HEK293 (cell line): ENCODE results near the gene ADAM23.

Experiments
- CTCF ChIA-PET: fragments of 350-600 bp; formaldehyde crosslinking; extraction: SDS; loops from one replicate; lab custom pipeline; 2021; ENCODE audit warnings: antibody characterized with exemption; lab: Yijun Ruan, JAX
- POLR2A ChIA-PET: fragments of 300-600 bp; formaldehyde crosslinking; extraction: SDS; loops from one replicate; lab custom pipeline; 2020; ENCODE audit warnings: antibody characterized with exemption, inconsistent platforms; lab: Yijun Ruan, JAX
- H3K27ac ChIP-seq: fragments of 200-500 bp; sonication (Bioruptor generic); 2 replicates; pipeline ENCODE4 v1.5.1; 2014; ENCODE audit warnings: low read depth, low read length, control low read depth, inconsistent platforms; ENCODE audit errors: extremely low read depth
- H3K36me3 ChIP-seq, 2 experiments: fragments of 200-500 bp in 1 of 2; sonication (Bioruptor generic) in 1 of 2; 1 replicate in 1 of 2; 2 replicates in 1 of 2; pipeline ENCODE4 v1.5.1; 2014 to 2017; ENCODE audit warnings: inconsistent platforms in 2 of 2, low read length in 2 of 2; ENCODE audit not compliant: control insufficient read depth in 2 of 2, insufficient read depth in 1 of 2
- H3K4me1 ChIP-seq: fragments of 200-500 bp; sonication (Bioruptor generic); 2 replicates; pipeline ENCODE4 v1.5.1; 2014; ENCODE audit warnings: mild to moderate bottlenecking, low read length, inconsistent platforms; ENCODE audit not compliant: control insufficient read depth, insufficient read depth
- H3K4me3 ChIP-seq: 2 replicates; pipeline ENCODE4 v1.5.1; 2011; ENCODE audit warnings: low read depth, mild to moderate bottlenecking, control low read depth, low read length, moderate library complexity
- H3K9me3 ChIP-seq: fragments of 200-500 bp; sonication (Bioruptor generic); 2 replicates; pipeline ENCODE4 v1.5.1; 2014; ENCODE audit warnings: low read depth, low read length, inconsistent platforms; ENCODE audit not compliant: control insufficient read depth, insufficient read depth
- HOXA7 ChIP-seq: sonication (generic); formaldehyde crosslinking; IDR thresholded peaks from 2 replicates; pipeline ENCODE4 v1.8.1; 2022; ENCODE audit warnings: missing genetic modification reagents, borderline replicate concordance
- KLF9 ChIP-seq: fragments of 450-650 bp; formaldehyde crosslinking; IDR thresholded peaks from 2 replicates; pipeline ENCODE4 v1.5.1; 2016; ENCODE audit warnings: missing biosample characterization, missing genetic modification characterization, low read depth
- MEIS1 ChIP-seq: sonication (generic); formaldehyde crosslinking; IDR thresholded peaks from 2 replicates; pipeline ENCODE4 v1.8.1; 2022; ENCODE audit warnings: missing genetic modification reagents, mild to moderate bottlenecking, borderline replicate concordance
- OSR2 ChIP-seq: fragments of 450-650 bp; formaldehyde crosslinking; IDR thresholded peaks from 2 replicates; pipeline ENCODE4 v1.5.1; 2016; ENCODE audit warnings: missing biosample characterization, missing genetic modification characterization
- ZBTB10 ChIP-seq: fragments of 450-650 bp; formaldehyde crosslinking; IDR thresholded peaks from 2 replicates; pipeline ENCODE4 v1.5.1; 2016; ENCODE audit warnings: missing biosample characterization, missing genetic modification characterization
- ZNF2 ChIP-seq: fragments of 450-650 bp; formaldehyde crosslinking; IDR thresholded peaks from 2 replicates; pipeline ENCODE4 v1.5.1; 2016; ENCODE audit warnings: missing biosample characterization, missing genetic modification characterization
- ZNF248 ChIP-seq: fragments of 450-650 bp; formaldehyde crosslinking; IDR thresholded peaks from 2 replicates; pipeline ENCODE4 v1.5.1; 2017; ENCODE audit warnings: missing biosample characterization, missing genetic modification characterization
- ZNF292 ChIP-seq: fragments of 450-650 bp; formaldehyde crosslinking; IDR thresholded peaks from 2 replicates; pipeline ENCODE4 v1.5.1; 2016; ENCODE audit warnings: low read depth, missing biosample characterization, missing genetic modification characterization, borderline replicate concordance
- ZNF311 ChIP-seq: fragments of 450-650 bp; formaldehyde crosslinking; IDR thresholded peaks from 2 replicates; pipeline ENCODE4 v1.5.1; 2017; ENCODE audit warnings: missing biosample characterization, missing genetic modification characterization, borderline replicate concordance
- ZNF350 ChIP-seq: fragments of 450-650 bp; formaldehyde crosslinking; IDR thresholded peaks from 2 replicates; pipeline ENCODE4 v1.5.0; 2017; ENCODE audit warnings: missing biosample characterization, mild to moderate bottlenecking, missing genetic modification characterization
- ZNF354C ChIP-seq: fragments of 450-650 bp; formaldehyde crosslinking; IDR thresholded peaks from 2 replicates; pipeline ENCODE4 v1.5.1; 2016; ENCODE audit warnings: missing biosample characterization, missing genetic modification characterization, low read depth, borderline replicate concordance
- ZNF391 ChIP-seq: fragments of 450-650 bp; formaldehyde crosslinking; IDR thresholded peaks from 2 replicates; pipeline ENCODE4 v1.5.1; 2016; ENCODE audit warnings: low read depth, missing biosample characterization, missing genetic modification characterization, borderline replicate concordance
- ZNF416 ChIP-seq: fragments of 450-650 bp; formaldehyde crosslinking; IDR thresholded peaks from 2 replicates; pipeline ENCODE4 v1.5.1; 2016; ENCODE audit warnings: missing biosample characterization, missing genetic modification characterization
- ZNF473 ChIP-seq: fragments of 450-650 bp; formaldehyde crosslinking; IDR thresholded peaks from 2 replicates; pipeline ENCODE4 v1.5.1; 2017; ENCODE audit warnings: missing biosample characterization, missing genetic modification characterization
- ZNF510 ChIP-seq: fragments of 450-650 bp; formaldehyde crosslinking; IDR thresholded peaks from 2 replicates; pipeline ENCODE4 v1.5.1; 2018; ENCODE audit warnings: mild to moderate bottlenecking, missing genetic modification characterization, missing biosample characterization; ENCODE audit not compliant: insufficient replicate concordance
- ZNF600 ChIP-seq: fragments of 450-650 bp; formaldehyde crosslinking; IDR thresholded peaks from 2 replicates; pipeline ENCODE4 v1.5.1; 2016; ENCODE audit warnings: missing biosample characterization, missing genetic modification characterization
- ZNF664 ChIP-seq: fragments of 450-650 bp; formaldehyde crosslinking; IDR thresholded peaks from 2 replicates; pipeline ENCODE4 v1.5.1; 2016; ENCODE audit warnings: missing biosample characterization, missing genetic modification characterization
- ZNF701 ChIP-seq: fragments of 450-650 bp; formaldehyde crosslinking; IDR thresholded peaks from 2 replicates; pipeline ENCODE4 v1.5.1; 2016; ENCODE audit warnings: missing biosample characterization, missing genetic modification characterization
- ZNF830 ChIP-seq: fragments of 450-650 bp; IDR thresholded peaks from 2 replicates; pipeline ENCODE4 v1.5.0; 2018; ENCODE audit warnings: missing biosample characterization, missing genetic modification characterization, low read depth, mild to moderate bottlenecking, moderate library complexity
- TF ChIP-seq, protein P1 (sequence below): fragments of 450-650 bp; formaldehyde crosslinking; IDR thresholded peaks from 2 replicates; pipeline ENCODE4 v1.5.1; 2017; ENCODE audit warnings: missing biosample characterization, missing genetic modification characterization

The ADAM23 gene

DNA sequence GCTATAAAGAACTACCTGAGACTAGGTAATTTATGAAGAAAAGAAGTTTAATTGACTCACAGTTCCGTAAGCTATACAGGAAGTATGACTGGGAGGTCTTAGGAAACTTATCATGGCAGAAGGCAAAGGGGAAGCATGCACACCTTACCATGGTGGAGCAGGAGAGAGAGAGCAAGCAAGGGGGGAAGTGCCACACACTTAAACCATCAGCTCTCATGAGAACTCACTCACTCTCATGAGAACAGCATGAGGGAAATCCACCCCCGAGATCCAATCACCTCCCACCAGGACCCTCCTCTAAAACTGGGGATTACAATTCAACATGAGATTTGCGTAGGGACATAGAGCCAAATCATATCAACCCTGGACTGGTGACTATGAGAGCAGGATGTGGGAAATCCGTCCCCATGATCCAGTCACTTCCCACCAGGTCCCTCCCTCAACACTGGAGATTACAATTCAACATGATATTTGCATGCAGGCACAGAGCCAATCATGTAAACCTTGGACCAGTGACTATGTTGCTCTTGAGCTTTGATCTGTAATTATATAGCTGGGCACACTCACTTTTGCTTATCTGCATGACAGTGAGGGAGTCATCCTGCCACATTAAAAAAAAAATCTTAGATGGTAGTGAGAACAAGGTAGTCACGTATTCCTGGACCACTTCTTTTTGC lies 12.9 kb downstream of the ADAM23 start:
- no peaks in the 10 kb centered on the region for H3K4me1 ChIP-seq
- no peak overlapping the region for H3K27ac ChIP-seq
- POLR2A ChIA-PET = no interaction called here
- H3K36me3 ChIP-seq = no peaks in the 10 kb centered on the region
- TF ChIP-seq ZNF701 (tag by site-specific recombination) (peak; percentile 93), HOXA7 (no peak)
- TF ChIP-seq, all 188 proteins: peak for 1
- CTCF ChIA-PET = interaction anchor here (0.7 kb wide), 1 partner anchor 17 kb away, joined by 3 read pairs; no protein-coding TSS in a partner anchor
- Histone ChIP-seq H3K9me3 (no peaks in the 10 kb centered on the region), H3K4me3 (no peak overlapping the region)

DNA sequence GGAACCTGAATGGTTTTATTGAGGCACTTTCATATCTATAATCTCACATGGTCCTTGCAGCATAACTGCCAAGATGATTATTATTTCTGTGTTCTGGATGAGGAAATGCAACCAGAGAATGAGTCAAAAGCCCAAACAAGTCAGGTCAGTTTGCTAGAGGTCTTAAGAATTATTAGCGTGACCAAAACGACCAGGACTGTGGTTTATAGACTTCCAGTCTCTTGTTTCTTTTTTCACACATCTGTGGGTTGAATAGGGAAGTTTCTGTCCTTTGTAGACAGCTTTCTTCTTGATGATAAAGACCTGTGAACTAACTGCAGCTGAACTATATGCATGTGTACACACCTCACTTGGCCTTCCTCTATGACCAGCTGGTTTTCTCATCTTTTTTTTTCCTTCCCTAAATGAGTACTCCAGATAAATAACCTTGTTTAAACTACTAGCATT lies 13.9 kb downstream of the ADAM23 start:
- Histone ChIP-seq H3K9me3 (no peaks in the 10 kb centered on the region), H3K4me1 (no peaks in the 10 kb centered on the region), H3K27ac (no peak overlapping the region), H3K4me3 (no peak overlapping the region), H3K36me3 (no peaks in the 10 kb centered on the region)
- no peak for TF ChIP-seq ZNF473 (tag by site-specific recombination)
- TF ChIP-seq ZBTB10 = no peak
- TF ChIP-seq ZNF311 (tag by site-specific recombination) = no peak
- no peak for TF ChIP-seq MEIS1 (CRISPR knock-in tag)
- TF ChIP-seq ZNF830 = no peak
- no peak for TF ChIP-seq ZNF664
- TF ChIP-seq ZNF2 = no peak
- no peak for TF ChIP-seq ZNF350
- TF ChIP-seq ZNF416 (tag by site-specific recombination) = no peak
- no peak for TF ChIP-seq ZNF600
- no peak for TF ChIP-seq OSR2 (tag by site-specific recombination)
- no peak for TF ChIP-seq ZNF292
- TF ChIP-seq ZNF354C = no peak
- no peak for TF ChIP-seq KLF9 (tag by site-specific recombination)
- TF ChIP-seq, protein P1, sequence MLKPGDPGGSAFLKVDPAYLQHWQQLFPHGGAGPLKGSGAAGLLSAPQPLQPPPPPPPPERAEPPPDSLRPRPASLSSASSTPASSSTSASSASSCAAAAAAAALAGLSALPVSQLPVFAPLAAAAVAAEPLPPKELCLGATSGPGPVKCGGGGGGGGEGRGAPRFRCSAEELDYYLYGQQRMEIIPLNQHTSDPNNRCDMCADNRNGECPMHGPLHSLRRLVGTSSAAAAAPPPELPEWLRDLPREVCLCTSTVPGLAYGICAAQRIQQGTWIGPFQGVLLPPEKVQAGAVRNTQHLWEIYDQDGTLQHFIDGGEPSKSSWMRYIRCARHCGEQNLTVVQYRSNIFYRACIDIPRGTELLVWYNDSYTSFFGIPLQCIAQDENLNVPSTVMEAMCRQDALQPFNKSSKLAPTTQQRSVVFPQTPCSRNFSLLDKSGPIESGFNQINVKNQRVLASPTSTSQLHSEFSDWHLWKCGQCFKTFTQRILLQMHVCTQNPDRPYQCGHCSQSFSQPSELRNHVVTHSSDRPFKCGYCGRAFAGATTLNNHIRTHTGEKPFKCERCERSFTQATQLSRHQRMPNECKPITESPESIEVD (tag by site-specific recombination) = no peak
- TF ChIP-seq ZNF391 (tag by site-specific recombination) = no peak
- no peak for TF ChIP-seq ZNF510
- TF ChIP-seq ZNF248 (tag by site-specific recombination) = no peak
- POLR2A ChIA-PET = no interaction called here
- CTCF ChIA-PET = no interaction called here
